Hindlimb muscle (tissue), 1 donor: ENCODE measurements around the gene DMRT2. TPM values are rescaled to one million over a fixed set of nuclear protein-coding genes. Genes with fewer than 3 reads are reported as not detected.
A peak's percentile ranks its signal among the peaks of the same experiment; 100 is the strongest.

Experiments
- DNase-seq: peaks from one replicate; pipeline ENCODE4 v3.0.0-alpha.2; 2013
- polyA plus RNA-seq: library from polyadenylated mRNA; unstranded; fragments of 120-200 nt; gene quantifications from one replicate; pipeline ENCODE4 v1.2.1, GENCODE V29; 2013; ENCODE audit not compliant: insufficient read length

DMRT2 gene
- polyA plus RNA-seq, 1 donor: 31.0 TPM

GRCh38 chr9:1096155-1096964 is 46.2 kb downstream of the DMRT2 start:
- no peak for DNase-seq

GRCh38 chr9:1098551-1098950 is 48.4 kb downstream of the DMRT2 start:
- no peak for DNase-seq

- DNase-seq: no peak
Measured at GRCh38 chr9:1100201-1100600, 50.0 kb downstream of the DMRT2 start.

GRCh38 chr9:1100945-1101344 is 50.8 kb downstream of the DMRT2 start:
- peak; percentile 60 for DNase-seq

GRCh38 chr9:1101846-1102641 is 51.9 kb downstream of the DMRT2 start:
- DNase-seq: no peak

GRCh38 chr9:1102642-1102970 is 52.4 kb downstream of the DMRT2 start:
- no peak for DNase-seq

Other genes starting within 250 kb of the DMRT2 start
- not detected for gene DMRT1, start 208.7 kb upstream of the DMRT2 start, polyA plus RNA-seq
- gene DMRT3, start 73.7 kb upstream of the DMRT2 start, polyA plus RNA-seq: not detected